Loucy (cell line): ENCODE measurements around the gene CACTIN.
"Not testable (repeated sequence)": the region's sequence is repeated elsewhere in the genome, so short reads cannot be mapped to it uniquely, and the experiment has no call there.

ENCODE experiments used
- EZH2phosphoT487 ChIP-seq: fragments of 200-600 bp; IDR thresholded peaks from 2 replicates; pipeline ENCODE4 v1.6.1; 2018; ENCODE audit warnings: antibody characterized with exemption, mild to moderate bottlenecking, moderate library complexity, borderline replicate concordance
- TF ChIP-seq, protein P1 (sequence below): fragments of 200-600 bp; sonication (generic); conservative IDR thresholded peaks from 2 replicates; pipeline ENCODE4 v1.5.1; 2014; ENCODE audit warnings: mild to moderate bottlenecking, antibody characterized with exemption, low read length

DNA sequence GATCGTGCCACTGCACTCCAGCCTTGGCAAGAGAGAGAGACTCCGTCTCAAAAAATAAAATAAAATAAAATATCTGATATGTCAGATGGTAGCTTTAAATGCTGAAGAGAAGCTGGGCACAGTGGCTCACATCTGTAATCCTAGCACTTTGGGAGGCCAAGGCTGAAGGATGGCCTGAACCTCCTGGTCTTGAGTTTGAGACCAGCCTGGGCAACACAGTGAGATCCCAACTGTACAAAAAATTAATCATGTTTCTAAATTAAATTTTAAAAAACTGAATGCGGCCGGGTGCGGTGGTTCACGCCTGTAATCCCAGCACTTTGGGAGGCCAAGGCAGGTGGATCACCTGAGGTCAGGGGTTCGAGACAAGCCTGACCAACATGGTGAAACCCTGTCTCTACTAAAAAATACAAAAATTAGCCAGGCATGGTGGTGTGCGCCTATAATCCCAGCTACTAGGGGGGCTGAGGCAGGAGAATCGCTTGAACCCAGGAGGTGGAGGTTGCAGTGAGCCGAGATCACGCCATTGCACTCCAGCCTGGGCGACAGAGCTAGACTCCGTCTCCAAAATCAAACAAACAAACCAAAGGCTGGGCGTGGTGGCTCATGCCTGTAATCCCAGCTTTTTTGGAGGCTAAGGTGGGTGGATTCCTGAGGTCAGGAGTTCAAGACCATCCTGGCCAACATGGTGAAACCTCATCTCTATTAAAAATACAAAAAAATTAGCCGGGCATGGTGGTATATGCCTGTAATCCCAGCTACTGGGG is 42.4 kb downstream of the CACTIN start:
- TF ChIP-seq, protein P1, sequence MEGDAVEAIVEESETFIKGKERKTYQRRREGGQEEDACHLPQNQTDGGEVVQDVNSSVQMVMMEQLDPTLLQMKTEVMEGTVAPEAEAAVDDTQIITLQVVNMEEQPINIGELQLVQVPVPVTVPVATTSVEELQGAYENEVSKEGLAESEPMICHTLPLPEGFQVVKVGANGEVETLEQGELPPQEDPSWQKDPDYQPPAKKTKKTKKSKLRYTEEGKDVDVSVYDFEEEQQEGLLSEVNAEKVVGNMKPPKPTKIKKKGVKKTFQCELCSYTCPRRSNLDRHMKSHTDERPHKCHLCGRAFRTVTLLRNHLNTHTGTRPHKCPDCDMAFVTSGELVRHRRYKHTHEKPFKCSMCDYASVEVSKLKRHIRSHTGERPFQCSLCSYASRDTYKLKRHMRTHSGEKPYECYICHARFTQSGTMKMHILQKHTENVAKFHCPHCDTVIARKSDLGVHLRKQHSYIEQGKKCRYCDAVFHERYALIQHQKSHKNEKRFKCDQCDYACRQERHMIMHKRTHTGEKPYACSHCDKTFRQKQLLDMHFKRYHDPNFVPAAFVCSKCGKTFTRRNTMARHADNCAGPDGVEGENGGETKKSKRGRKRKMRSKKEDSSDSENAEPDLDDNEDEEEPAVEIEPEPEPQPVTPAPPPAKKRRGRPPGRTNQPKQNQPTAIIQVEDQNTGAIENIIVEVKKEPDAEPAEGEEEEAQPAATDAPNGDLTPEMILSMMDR = not testable (repeated sequence)
- TF ChIP-seq EZH2phosphoT487 = not testable (repeated sequence)
